ENCODE data around the gene SPRED1. TPM values are rescaled to one million over a fixed set of nuclear protein-coding genes. Genes with fewer than 3 reads are reported as not detected.
A peak's percentile ranks its signal among the peaks of the same experiment; 100 is the strongest.

The SPRED1 gene
- total RNA-seq (2014; rRNA removed), result 46.1 and 48.4 TPM in 2 replicates
- 7.1 TPM for polyA plus RNA-seq (2012)

DNA sequence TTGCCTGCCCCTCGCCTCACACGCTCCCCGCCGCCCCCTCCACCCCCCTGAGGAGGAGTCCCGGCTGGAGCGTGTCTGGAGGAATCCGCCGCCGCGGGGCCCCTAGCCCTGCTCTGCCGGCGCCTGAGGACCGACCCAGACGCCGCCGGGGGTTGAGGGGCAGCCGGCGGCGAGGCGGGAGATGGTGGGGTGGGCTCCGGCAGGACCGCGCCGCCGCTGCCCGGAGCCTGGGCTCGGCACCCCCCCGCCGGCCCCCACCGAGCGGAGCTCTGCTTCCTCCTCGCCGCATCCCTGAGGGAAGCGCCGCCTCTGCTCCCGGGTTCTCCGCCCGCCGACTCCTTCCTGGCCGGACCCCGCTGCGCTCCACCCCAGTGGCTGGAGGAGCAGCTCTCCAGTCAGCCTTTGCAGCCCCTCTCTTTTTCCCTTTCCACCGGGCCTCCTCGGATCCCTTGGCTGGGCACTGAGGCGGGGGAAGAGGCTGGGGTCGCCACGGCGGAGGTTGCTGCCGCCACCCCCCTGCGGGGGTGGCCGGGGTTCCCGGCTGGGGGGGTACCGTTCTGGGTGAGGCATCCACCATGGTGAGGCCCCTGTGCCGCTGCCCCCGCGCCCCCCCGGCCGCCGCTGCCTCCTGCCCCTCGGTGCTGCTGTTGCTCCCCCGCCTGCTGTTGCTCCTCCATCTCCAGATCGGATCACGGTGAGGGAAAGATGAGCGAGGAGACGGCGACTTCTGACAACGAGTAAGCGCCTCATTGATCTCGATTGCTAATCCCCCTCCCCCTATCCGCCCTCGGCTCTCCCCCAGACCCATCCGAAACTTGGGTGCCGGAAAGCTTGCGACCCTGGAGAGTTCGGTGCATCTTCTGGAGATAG, at the start of gene SPRED1:
TSS of gene SPRED1 (plus strand) at position 356 of the 870 bp plus-strand sequence. CDS start at position 706, 350 bp downstream.
- DNase-seq (ENCODE audit: low read depth), result peak; percentile 13

DNA sequence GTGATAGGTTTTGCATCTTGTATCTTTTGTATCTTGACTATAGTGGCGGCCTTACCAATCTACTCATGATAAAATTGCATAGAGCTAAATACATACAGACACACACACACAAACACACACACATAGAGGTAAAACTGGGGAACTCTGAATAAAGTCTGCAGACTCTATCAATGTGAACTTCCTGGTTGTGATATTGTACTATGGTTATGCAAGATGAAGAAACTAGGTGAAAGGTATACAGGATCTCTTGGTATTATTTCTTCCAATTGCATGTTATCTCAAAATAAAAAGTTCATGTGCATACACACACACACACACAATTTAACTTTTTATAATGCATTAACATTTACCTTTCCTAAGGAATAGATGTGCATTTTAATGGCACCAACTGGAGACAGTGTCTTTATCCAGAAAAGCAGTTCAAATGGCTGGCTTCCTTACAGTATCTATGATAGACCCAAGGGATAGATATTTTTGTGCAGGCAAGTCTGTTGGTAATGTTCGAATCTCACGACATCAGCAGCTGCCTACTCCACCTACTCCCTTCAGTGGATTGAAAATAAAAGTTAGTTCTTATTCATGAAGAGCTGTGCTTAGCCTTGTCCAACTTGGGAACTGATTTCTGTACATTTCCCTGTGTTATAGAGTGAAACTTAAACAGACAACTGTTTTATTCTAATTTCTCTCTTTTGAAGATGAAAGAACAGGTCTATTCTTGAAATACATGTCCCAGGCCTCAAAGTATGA, 46.9 kb upstream of the SPRED1 start:
- DNase-seq (ENCODE audit: low read depth), result no peak

DNA sequence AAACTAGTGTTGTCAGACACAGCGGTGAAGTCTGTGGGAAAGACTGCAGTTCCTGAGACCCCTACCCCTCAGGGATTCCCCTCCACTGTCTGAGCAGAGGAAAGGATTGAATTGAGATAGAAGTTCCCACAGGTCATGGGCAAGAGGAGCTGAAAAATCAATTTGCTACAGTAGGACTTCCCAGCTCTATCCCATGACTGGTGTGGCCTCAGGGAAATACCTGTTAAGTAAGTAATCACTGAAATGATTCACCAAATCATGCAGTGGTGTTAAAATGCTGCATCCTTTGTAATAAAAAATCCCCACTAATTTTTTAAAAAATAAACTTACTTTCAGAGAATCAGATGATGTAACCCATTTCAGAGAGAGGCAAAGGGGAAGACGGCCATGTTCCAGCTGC, 45.0 kb upstream of the SPRED1 start:
- DNase-seq (ENCODE audit: low read depth), result no peak

DNA sequence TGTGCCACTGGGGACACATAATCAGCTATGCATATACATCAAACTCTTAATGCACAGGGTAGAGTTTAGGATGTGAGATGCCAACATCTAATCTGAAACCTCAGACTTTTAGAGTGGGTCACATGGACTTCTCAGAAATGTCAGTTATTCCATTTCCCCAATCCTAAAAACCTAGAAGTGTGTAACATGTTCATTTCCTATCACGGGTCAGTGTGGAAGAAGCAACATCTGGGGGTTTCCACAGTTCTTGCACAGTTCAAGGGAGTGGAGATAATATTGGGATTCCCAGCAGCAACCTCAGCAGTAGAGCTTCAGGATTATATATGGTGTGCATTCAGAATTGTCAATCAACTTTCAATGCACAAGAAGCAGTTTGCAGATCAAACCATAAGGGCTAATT, 44.4 kb upstream of the SPRED1 start:
- DNase-seq (ENCODE audit: low read depth), result no peak

DNA sequence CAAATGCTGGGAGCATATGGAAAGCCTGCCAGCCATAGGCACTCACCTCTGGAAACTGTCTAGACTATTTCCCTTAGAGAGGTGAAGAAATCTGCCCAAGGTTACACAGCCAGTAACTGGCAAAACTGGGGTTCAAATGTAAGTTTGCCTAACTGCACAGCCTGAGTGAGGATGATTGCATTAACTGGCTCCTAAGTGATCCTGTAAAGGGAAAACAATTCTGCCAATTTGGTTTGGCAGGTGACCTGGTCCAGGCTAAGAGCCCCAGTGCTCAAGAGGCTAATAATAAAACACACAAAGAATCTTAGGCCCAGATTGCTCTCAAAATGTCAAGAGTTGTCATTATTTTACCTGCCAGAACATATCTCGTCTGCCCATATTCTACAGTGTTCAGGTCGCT, 43.9 kb upstream of the SPRED1 start:
- no peak for DNase-seq (ENCODE audit: low read depth)

DNA sequence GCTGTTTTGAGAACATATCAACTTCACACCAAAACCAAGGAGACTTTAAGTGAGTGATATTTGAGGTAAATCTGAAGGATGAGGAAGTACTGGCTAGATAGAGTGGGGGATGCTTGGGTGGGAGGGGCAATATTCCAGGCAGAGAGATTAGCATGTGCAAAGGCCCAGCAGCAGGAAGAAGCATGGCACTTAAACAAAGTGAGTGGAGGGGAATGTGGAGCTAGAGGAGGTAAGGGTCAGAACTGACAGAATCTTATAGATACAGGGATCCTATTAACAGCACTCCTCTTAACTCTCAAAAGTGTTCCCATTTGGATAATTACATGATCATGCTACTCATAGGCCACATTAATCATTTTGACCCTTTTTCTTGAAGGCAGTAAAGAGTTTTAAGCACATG, 41.4 kb upstream of the SPRED1 start:
- no peak for DNase-seq (ENCODE audit: low read depth)

DNA sequence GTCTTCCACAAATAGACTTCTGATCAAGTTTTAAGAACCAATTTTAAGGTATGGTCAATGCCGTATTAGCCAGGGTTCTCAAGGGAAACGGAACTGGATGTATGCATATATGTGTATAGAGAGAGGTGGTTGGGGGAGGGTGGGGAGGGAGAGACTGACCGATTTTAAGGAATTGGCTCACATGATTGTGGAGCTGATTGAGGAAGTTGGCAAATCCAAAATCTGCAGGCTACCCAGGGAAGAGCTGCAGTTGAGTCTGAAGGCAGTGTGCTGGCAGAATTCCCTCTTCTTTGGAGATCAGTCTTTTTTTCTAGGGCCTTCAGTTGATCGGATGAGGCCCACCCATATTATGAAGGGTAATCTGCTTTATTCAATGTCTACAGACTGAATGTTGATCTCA, 40.8 kb upstream of the SPRED1 start:
- DNase-seq (ENCODE audit: low read depth), result no peak

DNA sequence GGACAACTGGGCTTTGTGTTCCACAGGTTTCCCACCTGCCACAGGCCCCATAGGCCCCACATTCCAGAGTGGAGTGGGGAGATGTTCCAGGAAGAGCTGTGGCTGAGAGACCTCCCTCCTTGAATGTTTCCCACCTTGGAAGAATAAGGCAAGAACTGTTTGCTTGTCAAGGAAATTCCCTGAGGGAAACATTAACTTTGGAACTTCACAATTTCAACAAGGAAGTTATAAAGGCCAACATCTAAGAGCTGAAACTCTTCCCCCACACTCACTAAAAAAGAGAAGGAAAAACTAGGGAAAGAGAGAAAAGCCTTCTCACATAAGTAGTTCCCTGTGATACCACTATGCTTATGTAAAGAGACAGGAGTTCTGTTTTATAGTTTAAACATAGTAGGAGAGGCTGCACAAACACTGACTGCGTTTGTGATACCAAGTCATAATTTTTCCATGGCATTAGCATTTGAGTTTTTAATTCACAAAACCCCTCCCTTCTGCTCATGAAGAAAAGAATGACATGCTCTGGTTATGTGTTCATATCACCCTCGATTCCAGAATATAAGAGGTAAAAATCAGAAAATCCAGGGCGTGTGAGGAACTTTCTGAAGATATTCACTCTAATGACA, 39.8 kb upstream of the SPRED1 start:
- no peak for DNase-seq (ENCODE audit: low read depth)

DNA sequence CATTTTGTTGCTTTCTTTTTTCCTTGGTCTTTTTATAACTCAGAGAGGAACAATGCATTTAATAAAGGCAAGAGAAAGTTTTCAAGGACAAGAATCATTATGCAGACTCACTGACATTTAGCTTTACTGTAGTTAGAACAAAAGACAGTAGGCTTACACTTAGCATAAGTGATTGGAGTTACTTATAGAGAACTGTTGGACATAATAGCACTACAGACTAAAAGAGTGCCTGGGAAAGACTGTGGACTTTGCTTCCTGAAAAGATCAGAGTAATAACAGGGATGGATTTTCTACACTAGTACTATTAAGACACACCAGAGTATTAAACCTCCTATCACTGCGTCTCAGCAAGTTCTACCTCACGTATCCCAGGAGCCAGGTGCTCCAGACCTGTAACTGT, 39.3 kb upstream of the SPRED1 start:
- DNase-seq (ENCODE audit: low read depth), result no peak

DNA sequence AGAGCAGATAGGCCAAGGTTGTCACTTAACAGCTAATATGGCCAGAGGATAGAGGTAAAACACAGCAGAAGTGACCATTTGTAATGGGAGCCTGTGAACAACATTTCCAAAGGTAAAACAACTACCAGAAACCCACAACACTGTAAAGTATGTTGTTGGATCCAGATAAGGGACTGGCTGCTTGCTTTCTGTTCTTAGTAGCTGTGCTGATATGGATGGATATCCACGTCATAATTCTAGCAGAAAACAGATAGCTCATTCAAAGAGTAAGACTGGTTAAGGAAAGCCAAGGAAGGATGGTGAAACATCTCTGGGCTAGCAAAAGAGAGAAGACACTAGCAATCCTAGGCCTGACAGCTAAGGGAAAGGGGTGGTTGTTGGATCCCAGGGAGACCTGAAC, 36.9 kb upstream of the SPRED1 start:
- DNase-seq (ENCODE audit: low read depth), result no peak

DNA sequence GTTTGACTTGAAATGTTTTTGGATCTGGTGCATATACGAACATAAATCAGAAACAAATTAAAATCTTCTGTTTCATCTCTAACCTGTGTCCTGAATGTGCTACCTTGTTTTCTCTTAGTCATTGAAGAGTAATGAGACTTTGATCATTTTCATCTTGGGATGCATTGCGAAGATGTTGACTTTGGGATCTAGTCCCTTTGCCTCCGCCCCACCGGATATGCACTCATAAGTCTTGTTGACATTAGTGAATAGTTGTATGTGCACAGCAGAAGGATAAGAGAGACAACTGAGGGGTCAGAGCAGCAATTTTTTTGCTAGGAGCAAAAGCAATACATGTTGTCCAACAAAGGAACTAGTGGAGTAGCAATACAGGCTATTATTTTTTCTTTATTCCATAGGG, 35.9 kb upstream of the SPRED1 start:
- DNase-seq (ENCODE audit: low read depth), result no peak

DNA sequence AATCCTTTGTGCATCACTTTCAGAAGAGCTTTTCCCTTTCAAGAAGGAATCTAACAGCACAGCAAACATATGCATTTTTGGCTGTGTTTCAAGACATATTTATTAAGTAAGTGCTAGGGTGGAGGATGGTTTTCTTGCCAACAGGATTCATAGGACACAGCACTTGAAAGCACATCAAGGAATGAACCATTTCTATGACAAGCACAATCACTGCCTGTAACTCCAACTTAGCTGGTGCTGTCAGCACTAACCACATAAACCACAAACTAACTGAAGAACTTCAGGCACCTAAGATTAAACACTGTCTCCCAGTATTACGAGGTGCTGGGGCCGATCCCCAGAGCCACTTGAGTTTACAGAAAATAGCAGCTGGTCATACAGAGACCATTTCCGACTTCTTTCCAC, 35.4 kb upstream of the SPRED1 start:
- DNase-seq (ENCODE audit: low read depth), result peak; percentile 92

DNA sequence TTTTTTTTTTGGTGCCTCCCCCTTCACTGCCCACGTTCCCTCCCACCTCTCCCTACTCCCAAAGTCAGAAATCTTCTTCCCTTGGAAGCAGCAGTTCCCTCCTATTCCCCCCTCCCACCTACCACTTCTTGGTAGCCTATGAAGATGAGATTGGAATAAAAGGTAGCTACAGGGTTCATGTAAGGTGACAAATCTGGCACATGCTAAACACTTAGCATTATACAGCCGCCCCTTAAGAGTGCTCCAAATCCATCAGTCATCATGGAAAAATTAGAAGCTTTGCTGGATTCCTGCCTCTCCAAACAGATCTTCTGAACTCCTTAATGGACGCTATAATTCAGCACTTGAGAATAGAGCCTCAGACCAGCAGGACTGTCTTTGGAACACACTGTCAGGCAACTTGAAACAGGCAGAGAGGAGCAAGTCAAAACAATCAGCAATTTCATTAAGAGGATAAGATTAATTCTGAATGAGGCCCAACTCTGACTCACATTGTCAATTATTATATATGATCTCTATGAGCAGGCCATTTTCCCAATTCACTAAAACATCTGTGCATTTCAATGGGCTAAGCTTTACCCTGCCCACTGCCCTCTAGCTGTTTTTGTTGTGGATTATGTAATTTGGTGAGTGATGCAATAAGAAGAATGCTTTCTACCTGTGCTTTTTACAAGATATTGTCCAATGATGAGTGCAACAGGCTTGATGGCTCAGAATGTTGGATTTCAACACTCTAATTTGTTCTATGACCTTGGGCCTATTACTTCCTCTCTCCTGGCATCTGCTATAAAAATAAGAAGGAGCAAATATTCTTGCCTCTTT, 34.6 kb upstream of the SPRED1 start:
- DNase-seq (ENCODE audit: low read depth), result peak; percentile 19

DNA sequence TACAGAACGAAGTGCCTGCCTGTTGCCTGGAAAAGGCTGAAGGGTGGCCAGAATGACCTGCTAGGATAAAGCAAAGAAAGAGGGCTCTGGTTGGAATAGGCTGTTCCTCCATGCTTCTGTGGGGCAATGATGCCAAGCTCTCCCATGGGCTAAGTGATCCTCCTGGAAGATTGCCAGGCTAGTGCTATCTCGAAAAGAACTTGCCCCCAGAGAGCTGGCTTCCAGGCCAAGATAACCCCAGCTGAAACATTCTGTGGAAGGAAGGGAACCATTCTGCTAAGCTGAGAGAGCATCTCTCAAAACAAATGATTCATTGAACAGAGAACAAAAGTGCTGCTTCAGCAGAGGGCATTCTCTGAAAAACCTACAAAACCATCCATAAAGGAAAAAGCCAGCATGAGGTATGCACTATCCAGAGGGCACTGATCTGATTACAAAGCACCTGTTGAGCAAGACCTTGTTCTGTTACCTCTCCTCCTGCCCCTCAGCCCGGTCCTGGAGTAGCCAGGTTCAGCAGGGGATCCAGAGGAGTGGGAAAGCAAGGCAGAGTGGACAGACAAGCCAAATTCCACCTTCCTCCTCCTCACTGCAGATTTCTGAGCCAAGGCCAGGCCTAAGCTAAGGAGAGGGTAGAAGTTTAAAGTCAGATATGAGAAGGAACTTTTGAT, 31.9 kb upstream of the SPRED1 start:
- no peak for DNase-seq (ENCODE audit: low read depth)

DNA sequence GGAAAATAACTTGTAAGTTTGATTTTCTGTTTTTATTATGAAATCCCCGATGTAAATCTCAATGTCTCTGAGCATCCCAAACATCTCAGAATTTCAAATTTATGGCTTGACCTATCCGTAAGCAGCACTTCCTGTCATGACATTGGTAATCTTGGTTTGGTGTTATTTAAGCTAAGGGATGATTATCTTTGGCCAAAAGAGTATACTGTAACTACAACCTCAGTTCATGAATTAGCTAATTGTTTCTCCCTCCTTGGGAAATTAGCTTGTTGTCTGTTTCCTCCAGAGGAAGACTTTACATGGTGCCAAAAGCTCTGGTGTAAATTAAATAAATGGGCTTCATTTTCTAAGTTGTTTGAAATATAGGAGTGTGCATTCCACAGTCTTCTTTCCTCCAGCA, 28.1 kb upstream of the SPRED1 start:
- DNase-seq (ENCODE audit: low read depth), result no peak

DNA sequence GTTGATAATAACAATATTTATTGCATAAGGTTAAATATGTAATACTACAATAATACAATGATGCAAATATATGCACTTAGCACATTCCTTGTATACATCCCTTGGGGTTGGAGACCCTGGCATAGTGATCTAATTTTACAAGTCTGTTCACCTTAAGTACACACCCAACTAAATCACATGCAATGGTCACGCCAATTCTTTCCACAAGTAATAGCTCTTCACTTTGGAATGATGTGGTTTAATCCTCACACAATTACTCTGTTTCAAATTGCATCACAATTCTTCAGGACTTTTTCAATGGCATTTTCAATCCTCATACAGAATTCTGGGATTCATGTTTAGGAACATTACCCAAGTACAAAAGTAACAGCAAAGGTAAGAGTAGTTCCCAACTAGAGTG, 27.3 kb upstream of the SPRED1 start:
- peak; percentile 31 for DNase-seq (ENCODE audit: low read depth)

DNA sequence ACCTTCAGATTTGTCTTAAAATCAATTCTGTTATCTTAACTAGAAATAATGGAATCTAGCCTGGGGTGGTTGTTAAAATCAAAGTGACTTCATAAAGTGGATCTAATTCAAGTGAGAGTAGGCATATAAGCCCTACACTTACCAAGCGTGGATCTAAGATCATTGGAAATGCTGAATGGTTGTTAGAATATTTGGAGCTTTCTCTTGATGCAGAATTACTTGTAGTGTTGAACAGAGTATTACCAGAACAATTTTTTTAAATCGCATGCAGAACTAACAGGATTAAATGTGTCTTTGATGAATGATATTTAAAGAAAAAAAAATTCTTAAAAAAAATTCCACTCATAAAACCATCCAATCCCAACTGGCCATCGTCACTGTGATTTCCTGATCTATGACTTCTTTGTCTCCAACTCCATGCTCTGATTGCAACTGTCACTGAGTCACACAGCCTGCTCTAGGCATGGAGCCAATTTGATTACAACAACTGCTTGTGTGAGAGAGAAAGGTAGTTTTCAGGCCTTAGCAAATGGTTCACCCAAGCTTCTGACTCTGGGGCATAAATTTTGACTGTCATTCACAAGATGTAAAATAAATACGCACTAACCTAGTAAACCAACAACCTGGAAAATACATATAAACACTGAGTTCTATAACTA, 25.9 kb upstream of the SPRED1 start:
- DNase-seq (ENCODE audit: low read depth), result peak; percentile 96

DNA sequence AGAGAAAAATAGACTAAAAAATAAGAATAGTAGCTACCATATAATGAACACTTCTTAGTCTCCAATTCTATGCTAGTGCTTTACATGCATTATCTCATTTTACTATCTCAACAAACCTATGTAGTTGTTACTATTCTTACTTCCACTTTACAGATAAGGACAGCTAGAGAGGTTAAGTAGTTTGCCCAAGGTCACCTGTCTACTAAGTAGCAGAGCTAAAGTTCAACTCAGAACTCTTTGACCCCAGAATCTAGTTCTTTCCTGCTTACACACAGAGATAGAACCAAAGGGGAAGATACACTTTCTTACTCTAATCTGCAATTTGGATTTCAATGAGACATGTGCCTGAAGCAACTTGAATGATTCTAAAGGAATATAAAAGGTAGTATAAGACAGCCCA, 24.7 kb upstream of the SPRED1 start:
- no peak for DNase-seq (ENCODE audit: low read depth)

DNA sequence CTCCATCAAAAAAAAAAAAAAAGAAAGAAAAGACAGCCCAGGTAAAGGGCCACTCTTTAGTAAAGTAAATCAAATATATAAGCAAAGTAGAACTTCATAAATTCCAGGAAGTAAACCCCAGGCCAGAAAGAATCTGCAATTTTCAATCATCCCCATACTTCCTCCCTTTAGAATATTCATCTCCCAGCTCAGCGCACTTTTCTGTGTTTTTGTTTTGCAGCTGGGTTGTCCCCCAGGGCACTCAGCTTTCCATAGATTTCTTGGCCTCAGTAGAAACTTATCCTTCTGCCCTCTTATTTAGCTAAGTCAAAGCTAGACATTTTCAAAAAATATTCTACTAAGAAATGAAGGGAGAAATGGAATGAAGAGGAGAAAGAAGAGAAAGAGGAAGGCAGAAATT, 24.0 kb upstream of the SPRED1 start:
- DNase-seq (ENCODE audit: low read depth), result no peak

DNA sequence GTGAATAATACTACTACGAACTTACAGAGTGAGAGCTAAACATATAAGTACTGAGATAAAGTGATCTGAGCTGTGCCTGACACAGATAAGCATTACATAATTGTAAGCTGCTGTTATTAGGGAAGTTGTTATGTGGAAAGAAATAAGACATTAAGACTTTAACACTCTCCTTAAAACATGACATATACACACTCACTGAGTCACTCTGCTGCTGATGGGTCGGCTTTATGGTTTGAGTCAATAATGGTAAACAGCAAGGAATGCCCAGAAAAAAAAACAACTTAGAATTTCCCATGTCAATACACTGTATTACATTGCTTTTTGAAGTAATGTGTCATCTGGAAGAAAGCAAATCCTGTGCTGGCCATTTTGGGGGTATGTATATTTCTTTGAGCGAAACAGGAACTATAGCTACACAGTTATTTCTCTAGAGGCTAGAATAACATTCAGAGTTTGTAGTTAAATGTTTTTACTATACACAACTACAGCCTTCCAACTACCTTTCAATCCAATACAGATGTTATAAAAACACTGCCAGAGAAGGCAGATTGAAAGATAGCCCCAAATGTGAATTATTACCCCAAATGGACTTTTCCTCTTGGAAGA, 22.8 kb upstream of the SPRED1 start:
- peak; percentile 18 for DNase-seq (ENCODE audit: low read depth)

All from LHCN-M2 (cell line).